ENCODE results near the gene HGFAC.

Gene HGFAC

GRCh38 chr4:3468154-3468553 lies 26.4 kb downstream of the HGFAC start:
- Histone ChIP-seq H3K4me3 (replicated peaks; ENCODE audit: insufficient read depth, low read length) (no peak overlapping the region), H3K27ac (replicated peaks) (no peak overlapping the region), H3K27me3 (ENCODE audit: insufficient read depth, poor library complexity, severe bottlenecking) (peaks cover 17% of the 10 kb centered on the region)
- TF ChIP-seq POLR2AphosphoS5 (IDR thresholded peaks at IDR 0.05; ENCODE audit: low read depth) (no peak), SPI1 (IDR thresholded peaks at IDR 0.05; ENCODE audit: borderline replicate concordance, low read depth) (no peak), CTCF (IDR thresholded peaks at IDR 0.05; ENCODE audit: insufficient read depth, low read length) (no peak), GABPA (IDR thresholded peaks at IDR 0.05; ENCODE audit: low read depth) (no peak)
- TF ChIP-seq, protein P1, sequence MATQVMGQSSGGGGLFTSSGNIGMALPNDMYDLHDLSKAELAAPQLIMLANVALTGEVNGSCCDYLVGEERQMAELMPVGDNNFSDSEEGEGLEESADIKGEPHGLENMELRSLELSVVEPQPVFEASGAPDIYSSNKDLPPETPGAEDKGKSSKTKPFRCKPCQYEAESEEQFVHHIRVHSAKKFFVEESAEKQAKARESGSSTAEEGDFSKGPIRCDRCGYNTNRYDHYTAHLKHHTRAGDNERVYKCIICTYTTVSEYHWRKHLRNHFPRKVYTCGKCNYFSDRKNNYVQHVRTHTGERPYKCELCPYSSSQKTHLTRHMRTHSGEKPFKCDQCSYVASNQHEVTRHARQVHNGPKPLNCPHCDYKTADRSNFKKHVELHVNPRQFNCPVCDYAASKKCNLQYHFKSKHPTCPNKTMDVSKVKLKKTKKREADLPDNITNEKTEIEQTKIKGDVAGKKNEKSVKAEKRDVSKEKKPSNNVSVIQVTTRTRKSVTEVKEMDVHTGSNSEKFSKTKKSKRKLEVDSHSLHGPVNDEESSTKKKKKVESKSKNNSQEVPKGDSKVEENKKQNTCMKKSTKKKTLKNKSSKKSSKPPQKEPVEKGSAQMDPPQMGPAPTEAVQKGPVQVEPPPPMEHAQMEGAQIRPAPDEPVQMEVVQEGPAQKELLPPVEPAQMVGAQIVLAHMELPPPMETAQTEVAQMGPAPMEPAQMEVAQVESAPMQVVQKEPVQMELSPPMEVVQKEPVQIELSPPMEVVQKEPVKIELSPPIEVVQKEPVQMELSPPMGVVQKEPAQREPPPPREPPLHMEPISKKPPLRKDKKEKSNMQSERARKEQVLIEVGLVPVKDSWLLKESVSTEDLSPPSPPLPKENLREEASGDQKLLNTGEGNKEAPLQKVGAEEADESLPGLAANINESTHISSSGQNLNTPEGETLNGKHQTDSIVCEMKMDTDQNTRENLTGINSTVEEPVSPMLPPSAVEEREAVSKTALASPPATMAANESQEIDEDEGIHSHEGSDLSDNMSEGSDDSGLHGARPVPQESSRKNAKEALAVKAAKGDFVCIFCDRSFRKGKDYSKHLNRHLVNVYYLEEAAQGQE (IDR thresholded peaks at IDR 0.05; ENCODE audit: insufficient replicate concordance, low read depth): no peak
- DNase-seq (ENCODE audit: low read depth in 1 of 2, low spot score in 1 of 2): no peak

DNA sequence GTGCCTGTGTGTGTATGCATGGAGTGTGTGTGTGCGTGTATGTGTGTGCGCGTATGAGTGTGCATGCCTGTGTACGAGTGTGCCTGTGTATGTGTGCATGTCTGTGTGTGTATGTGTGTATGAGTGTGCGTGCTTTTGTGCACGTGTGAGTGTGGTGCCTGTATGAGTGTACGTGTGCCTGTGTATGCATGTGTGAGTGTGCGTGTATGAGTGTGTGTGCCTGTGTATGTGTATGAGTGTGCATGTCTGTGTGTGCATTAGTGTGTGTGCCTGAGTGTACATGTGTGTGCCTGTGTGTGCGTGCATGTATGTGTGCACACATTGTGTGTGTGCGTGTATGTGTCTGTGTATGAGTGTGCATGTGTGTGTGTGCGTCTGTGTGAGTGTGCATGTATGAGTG lies 27.0 kb downstream of the HGFAC start:
- H3K27me3 ChIP-seq (ENCODE audit: insufficient read depth, poor library complexity, severe bottlenecking): peaks cover 13% of the 10 kb centered on the region

DNA sequence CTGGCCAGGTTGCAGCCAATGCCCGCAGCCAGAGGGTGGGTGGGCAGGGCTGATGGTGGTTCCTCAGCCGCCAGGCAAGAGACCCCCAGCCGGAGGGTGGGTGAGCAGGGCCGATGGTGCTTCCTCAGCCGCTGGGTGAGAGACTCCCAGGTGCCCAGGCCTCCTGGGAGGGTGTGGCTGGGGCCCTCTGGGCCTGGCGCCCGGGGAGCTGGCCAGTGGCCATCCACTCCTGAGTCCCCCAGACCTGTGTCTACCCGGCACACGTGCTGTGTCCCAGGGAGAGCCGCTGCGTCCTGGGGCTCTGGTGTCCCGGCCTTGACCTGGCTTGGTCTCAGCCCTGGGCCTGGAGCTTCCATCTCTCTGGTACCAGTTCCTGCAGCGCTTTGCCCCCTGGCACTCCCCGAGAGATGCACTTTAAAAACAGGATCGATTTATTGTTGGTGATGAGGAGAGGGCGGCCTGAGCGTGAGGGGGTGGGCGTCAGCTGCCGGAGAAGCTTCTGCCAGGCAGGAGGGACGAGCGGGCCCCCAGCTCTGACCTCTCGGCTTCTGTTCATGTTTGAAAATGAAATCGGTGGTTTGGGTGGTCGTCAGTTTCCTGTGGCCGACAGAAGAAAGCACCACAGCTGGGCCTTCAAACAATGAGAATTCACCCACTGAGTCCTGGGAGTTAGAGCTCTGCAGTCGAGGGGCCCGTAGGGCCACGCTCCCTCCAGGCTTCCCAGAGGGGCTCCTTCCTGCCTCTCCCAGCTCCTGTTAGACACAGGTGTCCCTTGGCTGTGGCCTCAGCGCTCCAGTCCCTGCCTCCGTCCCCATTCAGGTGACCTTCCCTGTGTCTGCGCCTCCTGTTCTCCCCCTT lies 27.8 kb downstream of the HGFAC start:
- H3K4me3 ChIP-seq (replicated peaks; ENCODE audit: insufficient read depth, low read length): no peak overlapping the region
- H3K27me3 ChIP-seq (ENCODE audit: insufficient read depth, poor library complexity, severe bottlenecking): peaks cover 5% of the 10 kb centered on the region
- DNase-seq (ENCODE audit: low read depth in 1 of 2, low spot score in 1 of 2): no peak
- H3K27ac ChIP-seq (replicated peaks): no peak overlapping the region
- TF ChIP-seq POLR2AphosphoS5 (IDR thresholded peaks at IDR 0.05; ENCODE audit: low read depth) (no peak), SPI1 (IDR thresholded peaks at IDR 0.05; ENCODE audit: borderline replicate concordance, low read depth) (no peak), CTCF (IDR thresholded peaks at IDR 0.05; ENCODE audit: insufficient read depth, low read length) (no peak), GABPA (IDR thresholded peaks at IDR 0.05; ENCODE audit: low read depth) (no peak)
- TF ChIP-seq, protein P1 (IDR thresholded peaks at IDR 0.05; ENCODE audit: insufficient replicate concordance, low read depth): no peak

More for the DNA sequence above, 27.0 kb downstream of the HGFAC start:
- no peak for DNase-seq (ENCODE audit: low read depth in 1 of 2, low spot score in 1 of 2)
- no peak overlapping the region for H3K27ac ChIP-seq (replicated peaks)
- TF ChIP-seq POLR2AphosphoS5 (IDR thresholded peaks at IDR 0.05; ENCODE audit: low read depth): no peak
- no peak overlapping the region for H3K4me3 ChIP-seq (replicated peaks; ENCODE audit: insufficient read depth, low read length)

DNA sequence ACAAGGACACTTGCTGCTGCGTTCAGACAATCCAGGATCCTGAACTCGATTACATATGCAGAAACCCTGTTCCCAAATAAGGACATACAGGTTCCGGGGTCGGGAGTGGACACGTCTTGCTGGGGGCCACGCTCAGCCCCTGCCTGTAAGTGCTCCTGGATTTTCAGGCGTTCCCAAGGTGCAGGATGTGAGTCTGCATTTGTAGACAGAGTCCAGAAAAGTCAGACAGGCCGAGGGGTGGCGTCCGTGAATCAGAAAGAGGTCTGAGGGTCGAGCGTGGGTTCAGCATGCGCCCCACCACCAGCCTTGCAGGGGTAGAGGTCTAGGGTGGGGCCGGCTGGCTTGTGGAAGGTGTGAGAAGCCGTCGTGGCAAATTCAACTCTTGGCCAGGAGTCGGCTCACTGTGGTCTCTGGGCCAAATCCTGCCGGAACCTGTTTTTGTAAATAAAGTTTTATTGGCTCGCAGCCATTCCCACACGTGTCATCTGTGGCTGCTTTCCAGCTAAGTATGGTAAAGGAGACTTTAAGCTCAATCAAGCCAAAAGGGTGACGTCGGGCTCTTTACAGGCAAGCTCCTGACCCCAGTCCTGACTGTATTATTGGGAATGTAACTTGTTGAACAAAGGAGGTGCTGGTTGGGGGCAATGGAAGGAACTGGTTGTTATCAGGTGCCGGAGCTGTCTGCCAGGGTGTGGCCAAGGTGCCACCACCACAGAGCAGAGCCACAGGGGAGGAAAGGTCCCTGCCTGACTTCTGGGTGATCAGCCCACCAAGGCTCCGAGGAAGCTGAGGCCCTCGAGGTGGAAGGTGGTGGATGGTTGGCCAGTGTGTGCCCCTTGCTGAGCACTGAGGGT lies 28.7 kb downstream of the HGFAC start:
- no peak for DNase-seq (ENCODE audit: low read depth in 1 of 2, low spot score in 1 of 2)
- Histone ChIP-seq H3K4me3 (replicated peaks; ENCODE audit: insufficient read depth, low read length) (no peak overlapping the region), H3K27me3 (ENCODE audit: insufficient read depth, poor library complexity, severe bottlenecking) (peaks cover 2% of the 10 kb centered on the region), H3K27ac (replicated peaks) (no peak overlapping the region)
- no peak for TF ChIP-seq GABPA (IDR thresholded peaks at IDR 0.05; ENCODE audit: low read depth)
- no peak for TF ChIP-seq CTCF (IDR thresholded peaks at IDR 0.05; ENCODE audit: insufficient read depth, low read length)
- TF ChIP-seq, protein P1 (IDR thresholded peaks at IDR 0.05; ENCODE audit: insufficient replicate concordance, low read depth): no peak
- no peak for TF ChIP-seq POLR2AphosphoS5 (IDR thresholded peaks at IDR 0.05; ENCODE audit: low read depth)
- TF ChIP-seq SPI1 (IDR thresholded peaks at IDR 0.05; ENCODE audit: borderline replicate concordance, low read depth): no peak
